Left ventricle myocardium superior (tissue), 1 donor: ENCODE results near the gene SH3TC2. TPM values are rescaled to one million over a fixed set of nuclear protein-coding genes. Genes with fewer than 3 reads are reported as not detected.

Experiments
- ATAC-seq: fragments of 200-7000 bp; cut with Tn5 transposase; one replicate; pipeline ENCODE4 v1.9.1; 2020; ENCODE audit warnings: mild to moderate bottlenecking, moderate library complexity
- DNase-seq: peaks from one replicate; pipeline ENCODE4 v3.0.0-alpha.2; 2020
- intact Hi-C: fragments of 100-400 bp; cut with micrococcal nuclease; formaldehyde crosslinking; loops from one replicate; pipeline ENCODE4 v1.11.0; 2022
- total RNA-seq: library from RNA; stranded (reverse); fragmentation: NEBNext Ultra II Directional; extraction: Animal tissue kit (Norgen Biotek cat#: 25700); gene quantifications from one replicate; pipeline ENCODE4 v1.2.1, GENCODE V29; 2021
- donor health status: DM: no; HTN: yes; CAD: no; lungs with severe emphysema.

Gene SH3TC2
- total RNA-seq, 1 donor from 2014 or later = 15.7 TPM

- no peak for ATAC-seq
- intact Hi-C loops = loop anchor here (10.0 kb wide), 1 partner anchor 303 kb away; no protein-coding TSS in a partner anchor
- no peak for DNase-seq
These were observed 25.0 kb downstream of the SH3TC2 start for GRCh38 chr5:149037817-149038216.

GRCh38 chr5:149036970-149037369 is 25.9 kb downstream of the SH3TC2 start:
- ATAC-seq (no peak), DNase-seq (no peak)
- intact Hi-C loops = loop anchor here (10.0 kb wide), 1 partner anchor 302 kb away; no protein-coding TSS in a partner anchor

- intact Hi-C loops = loop anchor here (10.0 kb wide), 1 partner anchor 301 kb away; no protein-coding TSS in a partner anchor
- ATAC-seq (no peak), DNase-seq (no peak)
These were observed 26.7 kb downstream of the SH3TC2 start for GRCh38 chr5:149036168-149036567.

GRCh38 chr5:149035372-149035790 is 27.5 kb downstream of the SH3TC2 start:
- ATAC-seq = peak; percentile 90
- peak; percentile 77 for DNase-seq
- intact Hi-C loops = loop anchor here (10.0 kb wide), 1 partner anchor 301 kb away; no protein-coding TSS in a partner anchor

GRCh38 chr5:149030838-149031397 is 31.9 kb downstream of the SH3TC2 start:
- no peak for ATAC-seq
- DNase-seq = no peak
- intact Hi-C loops = loop anchor here (10.0 kb wide), 1 partner anchor 296 kb away; no protein-coding TSS in a partner anchor

GRCh38 chr5:149030392-149030791 is 32.5 kb downstream of the SH3TC2 start:
- DNase-seq (no peak), ATAC-seq (no peak)
- intact Hi-C loops = loop anchor here (10.0 kb wide), 1 partner anchor 296 kb away; no protein-coding TSS in a partner anchor

GRCh38 chr5:149028984-149029383 is 33.9 kb downstream of the SH3TC2 start:
- DNase-seq (no peak), ATAC-seq (no peak)
- intact Hi-C loops = no loop called here

- ATAC-seq (no peak), DNase-seq (no peak)
- intact Hi-C loops = no loop called here
These were observed 34.7 kb downstream of the SH3TC2 start for GRCh38 chr5:149028161-149028560.

GRCh38 chr5:149027636-149028035 is 35.2 kb downstream of the SH3TC2 start:
- no peak for ATAC-seq
- no peak for DNase-seq
- intact Hi-C loops = no loop called here

GRCh38 chr5:149024943-149025342 is 37.9 kb downstream of the SH3TC2 start:
- DNase-seq = no peak
- ATAC-seq = peak; percentile 24

GRCh38 chr5:149024477-149024876 is 38.4 kb downstream of the SH3TC2 start:
- intact Hi-C loops = no loop called here
- ATAC-seq (peak; percentile 47), DNase-seq (no peak)

More at GRCh38 chr5:149024943-149025342, 37.9 kb downstream of the SH3TC2 start:
- intact Hi-C loops = no loop called here

- DNase-seq (no peak), ATAC-seq (no peak)
- intact Hi-C loops = no loop called here
These were observed 40.7 kb downstream of the SH3TC2 start for GRCh38 chr5:149022200-149022599.

GRCh38 chr5:149019679-149020078 is 43.2 kb downstream of the SH3TC2 start:
- no peak for ATAC-seq
- no peak for DNase-seq
- intact Hi-C loops = no loop called here

- peak; percentile 29 for ATAC-seq
- intact Hi-C loops = no loop called here
- no peak for DNase-seq
These were observed 43.9 kb downstream of the SH3TC2 start for GRCh38 chr5:149018909-149019443.

- ATAC-seq = no peak
- no peak for DNase-seq
- intact Hi-C loops = no loop called here
These were observed 45.2 kb downstream of the SH3TC2 start for GRCh38 chr5:149017636-149018035.

GRCh38 chr5:149015561-149015960 is 47.3 kb downstream of the SH3TC2 start:
- no peak for DNase-seq
- intact Hi-C loops = no loop called here
- ATAC-seq = no peak

GRCh38 chr5:149015126-149015525 is 47.7 kb downstream of the SH3TC2 start:
- DNase-seq (no peak), ATAC-seq (no peak)
- intact Hi-C loops = no loop called here

GRCh38 chr5:149014571-149015031 is 48.3 kb downstream of the SH3TC2 start:
- intact Hi-C loops = no loop called here
- DNase-seq = no peak
- no peak for ATAC-seq

GRCh38 chr5:149013796-149014195 is 49.1 kb downstream of the SH3TC2 start:
- intact Hi-C loops = no loop called here
- DNase-seq (no peak), ATAC-seq (no peak)

- no peak for ATAC-seq
- DNase-seq = no peak
- intact Hi-C loops = no loop called here
These were observed 50.5 kb downstream of the SH3TC2 start for GRCh38 chr5:149012350-149012749.

- intact Hi-C loops = no loop called here
- DNase-seq (no peak), ATAC-seq (no peak)
These were observed 51.1 kb downstream of the SH3TC2 start for GRCh38 chr5:149011728-149012127.
